Stimulated activated CD4-positive, alpha-beta T cell treated with anti-CD3 and anti-CD28 coated beads, Interleukin-4, amount 100 ng/mL, for 48 hours (primary cell): ENCODE data around the gene CDC42BPA.
"Not testable (repeated sequence)": the region's sequence is repeated elsewhere in the genome, so short reads cannot be mapped to it uniquely, and the experiment has no call there.

Experiments used
- DNase-seq, 2 donors: peaks; one replicate each; pipeline ENCODE4 v3.0.0-alpha.2; 2020; ENCODE audit warnings: low read depth in 2 of 2

CDC42BPA gene

DNA sequence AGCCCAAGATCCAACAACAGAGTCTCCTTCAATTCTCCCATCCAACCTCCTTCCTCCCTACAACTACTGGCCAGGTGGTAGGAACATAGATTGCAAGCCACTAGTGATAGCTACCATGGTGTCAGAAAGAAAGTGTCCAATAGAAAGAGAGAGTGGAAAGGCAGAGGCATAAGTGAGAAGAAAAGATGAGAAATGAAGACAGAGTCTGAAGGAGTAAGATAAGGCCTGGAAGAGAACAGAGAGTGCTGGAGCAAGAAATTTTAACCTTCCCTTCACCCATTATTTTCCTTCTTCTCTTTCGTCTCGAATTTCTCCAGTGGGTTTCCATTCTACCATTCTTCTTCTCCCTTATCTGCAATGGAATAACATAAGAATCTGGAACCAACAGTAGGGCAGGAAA lies 57.9 kb downstream of the CDC42BPA start:
- DNase-seq, result no peak

DNA sequence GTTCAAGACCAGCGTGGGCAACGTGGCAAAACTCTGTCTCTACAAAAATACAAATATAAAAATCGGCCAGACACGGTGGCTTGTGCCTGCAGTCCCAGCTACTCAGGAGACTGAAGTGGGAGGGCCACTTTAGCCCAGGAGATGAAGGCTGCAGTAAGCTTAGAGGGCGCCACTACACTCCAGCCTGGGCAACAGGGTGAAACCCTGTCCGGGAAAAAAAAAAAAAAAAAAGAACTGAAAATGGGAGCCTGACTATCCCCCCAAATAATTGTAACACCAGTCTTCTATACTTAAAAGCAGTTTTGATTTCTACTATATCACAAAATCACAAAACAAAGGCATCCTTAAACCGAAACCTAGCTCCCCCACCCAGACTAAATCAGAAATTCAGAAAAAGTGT lies 60.3 kb downstream of the CDC42BPA start:
- DNase-seq, result no peak

DNA sequence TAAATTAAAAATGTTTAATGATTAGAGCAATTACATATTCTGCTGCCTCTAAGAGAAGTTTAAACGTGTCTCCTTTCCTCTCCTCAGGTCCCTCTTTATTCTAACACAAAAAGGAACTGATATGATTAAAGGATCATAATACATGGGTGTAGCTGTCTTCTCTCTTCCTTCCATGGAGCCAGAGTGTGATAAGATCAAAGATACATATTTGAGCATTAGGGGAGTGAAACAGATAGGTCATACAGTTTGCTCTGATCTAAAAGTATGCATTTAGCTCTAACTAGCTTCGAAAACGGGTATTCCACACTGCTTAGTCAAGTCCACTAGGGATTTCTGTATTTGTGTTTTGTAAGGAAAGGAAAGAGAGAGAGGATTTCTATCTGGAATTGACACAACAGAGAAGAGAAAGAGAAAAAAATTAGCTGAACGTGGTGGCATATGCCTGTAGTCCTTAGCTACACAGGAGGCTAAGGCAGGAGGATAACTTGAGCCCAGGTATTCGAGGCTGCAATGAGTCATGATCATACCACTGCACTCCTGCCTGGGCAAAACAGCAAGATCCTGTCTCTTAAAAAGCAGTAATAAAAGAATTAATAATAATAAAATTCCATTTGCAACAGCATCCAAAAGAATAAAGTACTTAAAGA lies 63.1 kb downstream of the CDC42BPA start:
- DNase-seq, result no peak

DNA sequence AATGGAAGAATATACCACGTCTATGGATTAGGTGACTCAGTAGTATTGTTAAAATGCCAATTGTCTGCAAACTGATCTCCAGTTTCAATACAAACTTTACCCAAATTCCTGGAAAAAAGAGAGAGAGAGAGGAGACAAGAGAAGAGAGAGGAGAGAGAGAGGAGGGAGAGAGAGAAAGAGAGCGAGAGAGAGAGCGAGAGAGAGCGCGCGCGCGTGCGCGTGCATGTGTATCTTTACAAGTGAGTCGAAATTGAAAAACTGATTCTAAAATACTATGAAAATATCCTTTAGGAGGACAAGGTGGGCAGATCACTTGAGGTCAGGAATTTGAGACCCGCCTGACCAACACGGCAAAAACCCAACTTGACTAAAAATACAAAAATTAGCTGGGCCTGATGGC lies 65.2 kb downstream of the CDC42BPA start:
- no peak for DNase-seq

DNA sequence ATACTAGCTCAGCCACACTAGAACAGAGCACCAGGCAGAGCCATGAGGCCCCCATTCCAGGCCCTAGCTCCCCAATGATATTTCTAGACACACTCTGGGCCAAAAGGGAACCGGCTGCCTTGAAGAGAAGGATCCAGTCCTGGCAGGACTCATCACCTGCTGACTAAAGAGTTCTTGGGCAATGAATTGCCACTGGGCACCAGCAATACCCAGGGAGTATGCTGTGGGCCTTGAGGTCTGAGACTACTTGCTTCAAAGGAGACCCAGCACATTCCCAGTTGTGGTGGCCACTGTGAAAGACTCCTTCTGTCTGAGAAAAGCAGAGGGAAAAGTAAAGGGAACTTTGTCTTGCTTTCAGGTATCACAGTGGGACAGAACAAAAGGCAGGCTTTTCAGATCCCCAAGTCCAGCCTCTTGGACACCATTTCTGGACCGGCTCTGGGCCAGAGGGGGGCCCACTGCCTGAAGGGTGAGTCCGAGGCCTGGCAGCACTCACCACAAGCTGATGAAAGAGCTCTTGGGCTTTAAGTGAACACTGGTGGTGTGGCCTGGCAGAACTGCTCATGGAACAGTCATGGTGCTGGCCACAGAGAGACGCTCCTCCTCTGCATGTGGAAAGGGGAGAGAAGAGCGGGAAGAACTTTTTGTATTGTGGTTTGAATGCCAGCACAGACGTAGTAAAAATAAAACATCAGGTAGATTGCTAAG lies 72.5 kb downstream of the CDC42BPA start:
- DNase-seq, result no peak

DNA sequence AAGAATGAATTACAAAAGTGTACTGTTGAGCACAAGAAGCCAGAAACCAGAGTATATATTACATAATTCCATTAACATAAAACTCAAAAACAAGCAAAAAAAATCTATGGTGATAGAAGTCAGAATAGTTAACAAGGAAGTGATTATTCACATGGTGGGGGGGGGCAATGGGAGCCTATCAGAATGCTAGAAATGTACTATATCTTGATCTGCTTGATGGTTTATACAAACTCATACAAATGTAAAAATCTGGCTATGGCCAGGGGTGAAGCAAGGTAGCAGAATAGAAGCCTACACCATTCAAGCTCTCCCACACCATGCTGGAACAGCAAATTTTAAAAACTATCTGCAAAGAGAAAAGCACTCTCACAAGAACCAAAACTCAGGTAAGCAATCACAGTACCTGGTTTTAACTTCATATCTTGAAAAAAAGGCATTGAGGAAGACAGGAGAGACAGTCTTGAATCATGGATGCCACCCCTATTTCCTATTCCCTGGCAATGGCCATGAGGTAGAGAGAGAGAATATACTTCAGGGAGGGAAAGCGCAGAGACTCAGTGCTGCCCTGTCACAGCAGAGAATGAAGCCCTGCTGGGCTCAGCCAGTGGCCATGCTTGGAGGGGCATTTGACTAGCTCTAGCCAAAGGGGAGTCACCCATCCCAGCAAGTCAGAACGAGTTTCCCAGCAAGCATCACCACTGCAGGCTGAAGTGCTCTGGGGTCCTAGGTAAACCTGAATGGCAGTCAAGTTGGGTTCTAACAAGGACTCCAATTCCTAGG lies 73.8 kb downstream of the CDC42BPA start:
- DNase-seq, result no peak

DNA sequence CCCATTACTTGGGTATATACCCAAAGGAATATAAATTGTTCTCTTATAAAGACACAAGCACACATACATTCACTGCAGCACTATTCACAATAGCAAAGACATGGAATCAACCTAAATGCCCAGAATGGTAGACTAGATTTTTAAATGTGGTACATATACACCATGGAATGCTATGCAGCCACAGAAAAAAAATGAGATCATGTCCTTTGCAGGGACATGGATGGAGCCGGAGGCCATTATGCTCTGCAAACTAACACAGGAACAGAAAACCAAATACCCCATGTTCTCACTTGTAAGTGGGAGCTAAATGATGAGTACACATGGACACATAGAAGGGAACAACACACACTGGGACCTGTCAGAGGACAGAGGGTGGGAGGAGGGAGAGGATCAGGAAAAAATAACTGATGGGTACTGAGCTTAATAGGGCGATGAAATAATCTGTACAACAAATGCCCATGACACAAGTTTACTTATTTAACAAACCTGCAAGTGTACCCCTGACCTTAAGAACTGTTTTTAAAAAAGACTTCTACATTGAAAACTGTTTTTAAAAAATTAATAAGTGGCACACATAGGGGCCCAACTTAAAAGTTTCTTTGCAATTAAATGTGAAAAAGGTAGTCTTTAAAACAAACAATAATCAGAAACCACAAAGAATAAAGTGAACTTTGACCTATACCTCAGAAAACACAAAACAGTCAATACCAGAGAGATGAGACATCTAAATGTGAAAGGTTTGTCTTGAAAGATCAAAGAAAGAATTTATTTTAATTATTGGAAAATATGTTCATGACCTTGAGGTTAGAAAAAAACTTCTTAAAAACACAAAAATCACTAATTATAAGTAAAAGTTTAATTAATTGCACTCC lies 75.2 kb downstream of the CDC42BPA start:
- no peak for DNase-seq

DNA sequence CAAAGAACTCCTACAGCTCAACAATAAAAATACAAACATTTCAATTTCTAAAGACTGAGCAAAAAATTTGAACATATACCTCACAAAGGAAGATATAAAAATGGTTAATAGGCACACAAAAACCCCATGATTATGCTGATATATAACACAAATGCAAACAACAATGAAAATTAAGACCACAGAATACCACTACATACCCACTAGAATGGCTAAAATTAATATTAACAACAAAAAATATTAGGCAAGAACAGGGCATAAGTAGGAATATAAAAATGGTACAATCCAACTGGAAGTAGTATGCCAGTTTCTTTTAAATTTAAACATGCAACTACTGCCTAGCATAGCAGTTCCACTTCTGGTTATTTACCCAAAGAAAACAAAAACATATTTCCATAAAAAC lies 77.3 kb downstream of the CDC42BPA start:
- DNase-seq, result no peak

DNA sequence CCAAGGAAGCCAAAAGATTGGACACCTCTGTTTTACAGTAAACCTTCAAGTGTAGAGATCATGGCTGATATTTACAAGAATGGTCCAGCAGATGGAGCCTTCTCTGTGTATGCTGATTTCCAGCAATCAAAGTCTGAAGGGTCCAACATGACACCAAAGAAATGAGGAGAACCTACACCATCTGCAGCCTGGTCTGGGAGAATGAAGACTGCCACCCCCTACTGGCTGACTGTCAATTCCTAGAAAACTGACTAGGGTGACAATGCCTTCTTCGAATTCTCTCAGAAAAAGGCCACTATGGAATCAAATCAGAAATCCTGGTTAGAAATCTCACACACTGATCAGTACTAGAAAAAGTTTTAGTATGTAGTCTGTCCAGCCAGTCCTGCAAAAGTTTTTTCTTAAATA lies 83.3 kb downstream of the CDC42BPA start:
- no peak for DNase-seq

DNA sequence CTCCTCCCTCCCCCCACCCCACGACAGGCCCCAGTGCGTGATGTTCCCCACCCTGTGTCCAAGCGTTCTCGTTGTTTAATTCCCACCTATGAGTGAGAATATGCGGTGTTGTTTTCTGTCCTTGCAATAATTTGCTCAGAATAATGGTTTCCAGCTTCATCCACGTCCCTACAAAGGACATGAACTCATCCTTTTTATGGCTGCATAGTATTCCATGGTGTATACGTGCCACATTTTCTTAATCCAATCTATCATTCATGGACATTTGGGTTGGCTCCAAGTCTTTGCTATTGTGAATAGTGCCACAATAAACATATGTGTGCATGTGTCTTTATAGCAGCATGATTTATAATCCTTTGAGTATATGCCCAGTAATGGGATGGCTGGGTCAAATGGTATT lies 87.2 kb downstream of the CDC42BPA start:
- DNase-seq, result not testable (repeated sequence)

DNA sequence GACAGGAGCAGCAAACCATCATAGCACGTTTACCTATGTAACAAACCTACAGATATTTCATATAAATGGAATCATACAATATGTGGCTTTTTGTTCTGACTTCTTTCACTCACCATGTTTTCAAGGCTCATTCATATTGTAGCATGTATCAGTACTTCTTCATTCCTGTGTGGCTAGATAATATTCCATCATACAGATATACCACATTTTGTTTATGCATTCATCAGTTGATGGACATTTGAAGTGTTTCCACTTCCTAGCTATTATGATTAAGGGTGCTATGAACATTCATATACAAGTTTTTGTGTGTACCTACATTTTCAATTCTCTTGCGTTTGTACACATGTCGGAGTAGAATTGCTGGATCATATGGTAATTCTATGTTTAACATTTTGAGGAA lies 90.1 kb downstream of the CDC42BPA start:
- DNase-seq, result no peak

DNA sequence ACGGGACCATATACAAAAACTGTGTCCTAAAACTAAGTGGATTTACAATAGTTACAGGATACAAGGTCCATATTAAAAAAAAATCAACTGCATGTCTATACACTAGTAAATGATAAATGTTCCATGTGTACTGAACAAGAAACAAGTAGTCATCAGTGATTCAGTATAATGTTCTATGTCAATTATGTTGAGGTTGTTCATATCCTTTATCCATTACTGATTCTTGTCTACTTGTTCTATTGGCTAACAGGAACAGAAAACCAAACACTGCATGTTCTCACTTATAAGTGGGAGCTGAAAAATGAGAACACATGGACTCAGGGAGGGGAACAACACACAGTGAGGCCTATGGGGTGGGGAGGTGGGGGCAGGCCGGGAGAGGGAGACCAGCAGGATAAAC lies 90.5 kb downstream of the CDC42BPA start:
- DNase-seq, result no peak

DNA sequence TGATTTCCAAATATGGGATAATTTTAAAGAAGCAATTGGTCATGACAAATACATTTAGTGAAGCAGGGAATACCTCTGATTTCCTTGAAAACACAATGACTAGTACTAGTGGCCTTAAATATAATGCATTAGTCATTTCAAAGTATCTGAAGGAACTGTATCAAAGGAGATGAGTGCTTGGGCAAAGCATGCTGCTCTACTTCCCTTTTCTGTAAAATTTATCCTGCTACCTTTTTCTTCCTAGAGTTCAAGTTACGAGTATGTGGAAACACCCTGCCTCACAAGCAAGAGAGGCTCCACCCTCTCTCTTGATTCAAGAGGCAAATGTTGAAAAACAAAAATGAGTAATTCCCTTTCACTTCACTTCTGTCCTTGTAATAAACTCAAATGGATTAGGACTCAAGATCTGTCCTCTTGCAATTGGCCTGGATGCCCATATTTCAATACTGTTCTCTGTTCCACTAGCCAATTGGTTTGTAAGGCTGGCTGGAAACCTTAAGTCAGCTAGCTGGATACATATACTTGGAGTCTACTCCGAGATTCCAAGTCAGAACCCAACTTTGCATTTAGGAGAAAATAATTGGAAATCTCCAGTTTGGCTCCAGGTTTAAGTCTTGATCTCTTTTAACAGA lies 92.5 kb downstream of the CDC42BPA start:
- no peak for DNase-seq

DNA sequence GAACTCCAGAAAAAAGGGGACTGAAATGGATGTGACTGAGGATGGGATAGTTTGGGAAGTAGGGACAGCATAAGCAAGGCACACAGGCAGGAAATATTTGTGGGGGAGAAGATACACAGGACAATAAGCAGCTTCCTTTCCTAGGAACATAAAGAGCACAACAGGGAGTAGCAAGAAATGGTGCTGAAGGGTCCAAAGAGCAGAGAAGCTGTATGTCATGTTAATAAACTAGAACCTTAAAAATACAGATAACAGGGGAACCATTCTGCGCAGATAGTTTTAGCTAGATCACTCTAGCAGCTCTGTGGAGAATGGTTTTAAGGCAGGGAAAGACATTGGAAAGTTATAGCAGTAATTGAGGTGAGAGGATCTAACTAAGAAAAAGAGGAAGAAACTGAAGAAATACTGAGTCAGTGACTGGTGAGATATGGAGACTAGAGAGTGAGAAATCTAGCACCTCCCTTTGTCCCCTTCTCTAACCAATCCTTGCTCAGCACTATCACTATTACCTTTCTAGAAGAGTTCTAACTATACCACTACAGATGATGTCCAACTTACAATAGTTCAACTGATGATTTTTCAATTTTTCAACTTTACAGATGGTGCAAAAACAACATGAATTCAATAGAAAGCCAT lies 95.0 kb downstream of the CDC42BPA start:
- no peak for DNase-seq

DNA sequence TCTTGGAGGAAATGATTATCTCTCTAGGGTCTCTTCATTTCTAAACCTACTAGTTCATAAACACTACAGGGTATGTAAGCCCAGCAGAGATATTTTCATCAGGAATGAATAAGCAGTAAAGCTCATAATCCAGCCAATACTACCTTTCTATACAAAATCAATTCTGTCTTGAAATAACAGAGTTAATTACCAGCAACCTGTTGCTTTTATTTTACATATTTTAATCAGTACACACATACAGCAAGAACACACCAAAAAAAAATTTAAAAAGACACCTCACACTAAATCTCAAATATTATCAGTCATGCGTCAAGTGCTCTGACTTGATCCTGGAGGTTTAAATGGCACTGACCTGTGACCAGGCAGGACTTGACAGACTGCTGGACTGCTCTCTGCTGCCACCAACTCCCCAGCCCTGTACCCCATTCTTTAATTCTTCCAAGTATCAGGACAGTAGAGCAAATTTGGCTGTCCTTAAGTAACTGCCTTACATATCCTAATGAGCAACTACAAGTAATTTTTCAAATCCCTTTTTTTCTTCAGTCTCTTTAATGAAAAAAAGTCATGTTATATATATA lies 98.5 kb downstream of the CDC42BPA start:
- DNase-seq, result no peak

DNA sequence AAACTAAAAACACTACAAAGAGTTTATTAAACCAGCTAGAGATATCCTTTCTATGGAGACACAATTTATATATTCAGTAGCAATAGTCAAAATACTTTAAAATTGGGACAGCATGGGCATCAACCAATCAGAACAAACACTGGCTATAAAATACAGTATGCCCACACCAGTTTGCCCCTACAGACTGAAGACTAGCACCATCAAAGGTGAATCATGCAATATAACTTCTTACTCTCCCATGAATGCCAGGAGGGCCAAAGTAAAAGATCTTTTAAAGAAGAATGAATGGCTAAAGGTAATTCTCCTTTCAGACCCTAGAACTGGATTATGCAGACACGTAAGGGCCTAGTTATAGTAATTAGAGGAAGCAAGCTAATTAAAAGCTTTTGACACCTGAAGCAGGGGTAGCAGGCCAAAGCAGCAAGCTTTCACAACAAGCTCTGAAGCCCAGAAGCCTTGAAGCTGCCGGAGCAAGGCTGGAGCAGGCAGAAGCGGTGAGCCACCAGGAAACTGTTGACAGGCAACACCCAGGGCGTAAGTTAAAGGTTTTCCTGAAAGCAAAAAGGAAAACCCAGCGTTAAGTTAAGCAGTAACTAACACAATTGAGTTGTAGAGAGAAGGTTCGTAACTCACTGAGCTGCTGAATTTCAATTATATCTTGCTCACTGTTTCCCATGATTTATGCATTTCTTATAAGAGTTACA lies 99.3 kb downstream of the CDC42BPA start:
- no peak for DNase-seq

DNA sequence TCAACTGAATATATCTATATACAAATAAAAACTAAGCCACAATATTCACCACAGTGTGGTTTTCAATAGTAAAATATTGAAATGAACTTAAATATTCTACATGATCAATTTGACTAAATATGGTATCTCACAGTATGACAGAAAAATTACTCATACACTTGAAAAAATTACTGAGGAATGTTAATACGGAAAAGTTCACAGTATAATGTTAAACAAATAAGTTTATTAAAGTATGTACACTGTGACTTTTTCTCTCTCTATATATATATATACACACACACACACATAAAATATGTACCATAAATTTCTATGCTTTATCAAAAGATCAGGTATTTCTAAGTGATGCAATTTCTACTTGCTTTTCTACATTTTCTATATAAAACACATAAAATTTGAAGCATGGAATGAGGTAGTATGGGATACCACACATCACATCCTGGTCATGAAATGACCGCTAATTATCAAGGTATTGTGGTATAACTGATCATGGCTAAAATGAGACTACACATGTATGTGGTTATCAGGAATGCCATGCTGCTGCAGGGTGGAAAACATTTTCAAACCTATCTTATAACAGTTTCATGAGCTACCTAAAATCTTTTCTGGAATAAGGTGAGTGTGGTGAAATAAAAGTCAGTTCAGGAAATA lies 102.3 kb downstream of the CDC42BPA start:
- DNase-seq, result no peak

DNA sequence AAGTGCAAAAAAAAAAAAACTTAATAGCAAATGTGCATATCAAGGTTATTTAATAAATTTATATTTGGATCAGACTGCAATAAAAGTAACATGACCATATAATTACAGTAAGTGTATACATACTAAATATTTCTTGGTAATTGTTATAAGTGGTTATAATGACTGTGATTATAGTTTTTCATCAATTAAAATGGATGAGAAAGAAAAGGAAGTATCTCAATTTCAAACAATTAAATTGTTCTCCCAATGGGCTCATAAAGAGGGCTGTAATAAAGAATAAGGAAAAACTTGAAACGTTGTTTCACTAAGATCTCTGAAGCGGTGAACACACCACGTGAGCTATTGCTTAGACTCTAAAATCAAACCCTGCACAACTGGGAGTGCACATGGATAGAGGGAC lies 104.1 kb downstream of the CDC42BPA start:
- DNase-seq, result no peak

DNA sequence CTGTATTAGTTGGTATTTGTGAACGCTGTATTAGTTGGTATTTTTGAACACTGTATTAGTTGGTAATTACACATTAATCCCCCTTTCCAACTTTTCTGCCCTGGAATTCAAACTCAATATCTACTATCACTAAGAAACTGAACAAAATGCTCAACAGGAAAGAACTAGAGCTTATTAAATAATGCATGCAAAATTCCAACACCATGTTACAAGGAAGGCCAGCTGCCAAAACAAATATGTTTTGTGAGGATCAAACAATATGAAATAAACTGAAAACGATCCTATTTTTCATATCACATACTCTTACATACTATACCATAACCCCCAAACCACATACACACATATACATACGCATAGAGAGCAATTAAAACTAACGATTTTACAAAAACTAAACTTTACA lies 104.9 kb downstream of the CDC42BPA start:
- no peak for DNase-seq

DNA sequence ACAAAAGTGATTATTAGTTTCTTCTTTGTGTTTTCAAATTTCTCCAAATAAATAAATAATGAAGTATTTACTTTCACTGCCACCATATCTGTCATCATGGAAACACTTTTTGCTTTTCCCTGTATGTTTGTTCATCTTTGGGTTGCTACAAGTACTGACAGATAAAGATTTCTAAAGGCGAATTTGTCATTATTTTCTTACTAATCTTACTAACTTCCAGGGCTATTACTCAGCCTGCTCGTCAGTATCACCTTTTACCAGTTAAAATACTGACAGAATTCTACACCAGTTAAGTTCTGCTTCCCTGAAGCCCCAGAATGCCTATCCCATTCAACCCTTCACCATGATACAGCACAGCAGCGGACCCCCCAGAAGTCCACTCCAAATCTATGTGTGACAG lies 106.1 kb downstream of the CDC42BPA start:
- no peak for DNase-seq
